GDM1 (cell line): ENCODE data around the gene OSBPL3.
A peak's percentile ranks its signal among the peaks of the same experiment; 100 is the strongest.

Source experiments
- DNase-seq: peaks from one replicate; lab custom pipeline; 2025; lab: John Stamatoyannopoulos, UW

Gene OSBPL3

GRCh38 chr7:24760968-24761367, 219.0 kb downstream of the OSBPL3 start:
- DNase-seq = no peak

GRCh38 chr7:24757353-24758275, 222.4 kb downstream of the OSBPL3 start, which contains the start of gene GSDME:
TSS of gene GSDME (minus strand) at chr7:24757464. CDS start at chr7:24749774, 7,690 bp downstream.
- DNase-seq = no peak

- no peak for DNase-seq
These were observed 223.2 kb downstream of the OSBPL3 start for GRCh38 chr7:24756545-24757352.

GRCh38 chr7:24755541-24756407, 224.2 kb downstream of the OSBPL3 start:
- DNase-seq = peak; percentile 9

GRCh38 chr7:24754906-24755506, 225.0 kb downstream of the OSBPL3 start:
- DNase-seq = no peak

- DNase-seq = no peak
These were observed 227.7 kb downstream of the OSBPL3 start for GRCh38 chr7:24752073-24752800.

- no peak for DNase-seq
These were observed 228.5 kb downstream of the OSBPL3 start for GRCh38 chr7:24751484-24751883.

- no peak for DNase-seq
These were observed 229.4 kb downstream of the OSBPL3 start for GRCh38 chr7:24750441-24751055.

GRCh38 chr7:24748521-24748920, 231.5 kb downstream of the OSBPL3 start:
- no peak for DNase-seq
